HL-60 (cell line): ENCODE measurements around the gene OSTF1.

Experiments
- DNase-seq, 2 experiments: peaks; one replicate each; pipeline ENCODE4 v3.0.0-alpha.2; 2010 to 2020; ENCODE audit warnings: low read depth in 1 of 2, low spot score in 1 of 2
- H3K27ac ChIP-seq: fragments of 250-450 bp; sonication (Bioruptor Pico); replicated peaks from 2 replicates; pipeline ENCODE4 v1.5.1; 2020; ENCODE audit warnings: mild to moderate bottlenecking, moderate library complexity
- H3K27me3 ChIP-seq: fragments of 250-450 bp; sonication (Bioruptor Pico); 2 replicates; pipeline ENCODE4 v1.5.1; 2021; ENCODE audit warnings: mild to moderate bottlenecking, moderate library complexity; ENCODE audit not compliant: insufficient read depth, poor library complexity, severe bottlenecking
- H3K4me3 ChIP-seq: replicated peaks from 2 replicates; pipeline ENCODE4 v1.5.1; 2011; ENCODE audit warnings: mild to moderate bottlenecking, control low read depth, low read length; ENCODE audit not compliant: insufficient read depth
- GABPA ChIP-seq: IDR thresholded peaks from 2 replicates; pipeline ENCODE4 v1.6.1; 2012; ENCODE audit warnings: low read depth
- POLR2AphosphoS5 ChIP-seq: IDR thresholded peaks from 2 replicates; pipeline ENCODE4 v1.6.1; 2012; ENCODE audit warnings: low read depth
- SPI1 ChIP-seq: IDR thresholded peaks from 2 replicates; pipeline ENCODE4 v1.6.1; 2012; ENCODE audit warnings: low read depth, mild to moderate bottlenecking, borderline replicate concordance
- TF ChIP-seq, protein P1 (sequence below): IDR thresholded peaks from one replicate; pipeline ENCODE4 v1.5.1; 2011; ENCODE audit warnings: low read length, control low read depth, inconsistent platforms; ENCODE audit not compliant: insufficient read depth
- TF ChIP-seq, protein P2 (sequence below): IDR thresholded peaks from 2 replicates; pipeline ENCODE4 v1.6.1; 2012; ENCODE audit warnings: low read depth; ENCODE audit not compliant: insufficient replicate concordance

OSTF1 gene

DNA sequence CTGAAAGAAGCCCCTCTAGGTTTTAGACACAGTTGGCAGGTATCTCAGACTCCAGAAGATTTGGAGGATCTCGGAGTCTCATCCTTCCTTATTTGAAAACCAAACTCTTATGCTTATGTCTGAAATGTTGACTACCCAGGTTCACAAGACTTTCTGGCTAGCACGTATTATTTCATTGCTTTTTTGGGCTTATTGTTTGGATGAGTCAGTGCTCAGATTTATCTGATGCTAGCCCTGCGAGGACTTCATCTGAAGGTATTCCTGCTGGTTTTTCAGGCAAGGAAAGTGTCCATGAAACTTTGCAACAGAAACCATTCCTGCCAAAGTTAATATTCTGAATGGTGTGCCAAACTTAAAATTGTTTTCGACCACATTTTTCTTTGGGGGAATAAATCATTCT is 8.5 kb downstream of the OSTF1 start:
- TF ChIP-seq, protein P1, sequence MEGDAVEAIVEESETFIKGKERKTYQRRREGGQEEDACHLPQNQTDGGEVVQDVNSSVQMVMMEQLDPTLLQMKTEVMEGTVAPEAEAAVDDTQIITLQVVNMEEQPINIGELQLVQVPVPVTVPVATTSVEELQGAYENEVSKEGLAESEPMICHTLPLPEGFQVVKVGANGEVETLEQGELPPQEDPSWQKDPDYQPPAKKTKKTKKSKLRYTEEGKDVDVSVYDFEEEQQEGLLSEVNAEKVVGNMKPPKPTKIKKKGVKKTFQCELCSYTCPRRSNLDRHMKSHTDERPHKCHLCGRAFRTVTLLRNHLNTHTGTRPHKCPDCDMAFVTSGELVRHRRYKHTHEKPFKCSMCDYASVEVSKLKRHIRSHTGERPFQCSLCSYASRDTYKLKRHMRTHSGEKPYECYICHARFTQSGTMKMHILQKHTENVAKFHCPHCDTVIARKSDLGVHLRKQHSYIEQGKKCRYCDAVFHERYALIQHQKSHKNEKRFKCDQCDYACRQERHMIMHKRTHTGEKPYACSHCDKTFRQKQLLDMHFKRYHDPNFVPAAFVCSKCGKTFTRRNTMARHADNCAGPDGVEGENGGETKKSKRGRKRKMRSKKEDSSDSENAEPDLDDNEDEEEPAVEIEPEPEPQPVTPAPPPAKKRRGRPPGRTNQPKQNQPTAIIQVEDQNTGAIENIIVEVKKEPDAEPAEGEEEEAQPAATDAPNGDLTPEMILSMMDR = no peak
- TF ChIP-seq, protein P2, sequence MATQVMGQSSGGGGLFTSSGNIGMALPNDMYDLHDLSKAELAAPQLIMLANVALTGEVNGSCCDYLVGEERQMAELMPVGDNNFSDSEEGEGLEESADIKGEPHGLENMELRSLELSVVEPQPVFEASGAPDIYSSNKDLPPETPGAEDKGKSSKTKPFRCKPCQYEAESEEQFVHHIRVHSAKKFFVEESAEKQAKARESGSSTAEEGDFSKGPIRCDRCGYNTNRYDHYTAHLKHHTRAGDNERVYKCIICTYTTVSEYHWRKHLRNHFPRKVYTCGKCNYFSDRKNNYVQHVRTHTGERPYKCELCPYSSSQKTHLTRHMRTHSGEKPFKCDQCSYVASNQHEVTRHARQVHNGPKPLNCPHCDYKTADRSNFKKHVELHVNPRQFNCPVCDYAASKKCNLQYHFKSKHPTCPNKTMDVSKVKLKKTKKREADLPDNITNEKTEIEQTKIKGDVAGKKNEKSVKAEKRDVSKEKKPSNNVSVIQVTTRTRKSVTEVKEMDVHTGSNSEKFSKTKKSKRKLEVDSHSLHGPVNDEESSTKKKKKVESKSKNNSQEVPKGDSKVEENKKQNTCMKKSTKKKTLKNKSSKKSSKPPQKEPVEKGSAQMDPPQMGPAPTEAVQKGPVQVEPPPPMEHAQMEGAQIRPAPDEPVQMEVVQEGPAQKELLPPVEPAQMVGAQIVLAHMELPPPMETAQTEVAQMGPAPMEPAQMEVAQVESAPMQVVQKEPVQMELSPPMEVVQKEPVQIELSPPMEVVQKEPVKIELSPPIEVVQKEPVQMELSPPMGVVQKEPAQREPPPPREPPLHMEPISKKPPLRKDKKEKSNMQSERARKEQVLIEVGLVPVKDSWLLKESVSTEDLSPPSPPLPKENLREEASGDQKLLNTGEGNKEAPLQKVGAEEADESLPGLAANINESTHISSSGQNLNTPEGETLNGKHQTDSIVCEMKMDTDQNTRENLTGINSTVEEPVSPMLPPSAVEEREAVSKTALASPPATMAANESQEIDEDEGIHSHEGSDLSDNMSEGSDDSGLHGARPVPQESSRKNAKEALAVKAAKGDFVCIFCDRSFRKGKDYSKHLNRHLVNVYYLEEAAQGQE = no peak
- TF ChIP-seq GABPA (no peak), POLR2AphosphoS5 (no peak), SPI1 (no peak)
- no peak for DNase-seq
- Histone ChIP-seq H3K4me3 (no peak overlapping the region), H3K27me3 (no peaks in the 10 kb centered on the region), H3K27ac (no peak overlapping the region)

DNA sequence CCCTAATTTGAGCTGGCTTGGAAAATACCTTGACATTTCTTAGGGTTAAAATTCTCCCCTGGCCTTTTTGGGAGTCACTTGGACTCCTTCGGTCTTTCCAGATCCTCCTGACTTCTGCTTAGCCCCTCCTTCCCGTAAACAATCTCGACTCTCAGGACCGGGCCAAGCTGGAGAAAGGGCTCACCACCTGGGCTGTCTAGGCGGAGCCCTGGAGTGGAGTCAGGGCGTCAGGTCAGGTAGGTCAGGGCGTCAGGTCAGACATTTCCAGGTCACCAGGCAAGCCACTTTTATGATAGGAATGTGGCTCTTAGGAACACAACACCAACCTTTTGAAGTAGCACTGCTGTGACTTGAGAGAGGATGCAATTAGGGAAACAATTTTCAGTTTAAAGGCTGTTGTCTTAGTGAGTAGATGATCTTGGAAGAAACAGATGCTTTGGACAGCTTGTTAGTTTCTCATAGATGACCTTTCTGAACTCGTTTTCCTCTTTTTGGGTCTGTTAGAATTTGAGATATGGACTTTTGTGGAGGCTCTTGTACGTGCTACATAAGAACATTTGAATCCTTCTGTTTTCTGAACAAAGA is 12.8 kb downstream of the OSTF1 start:
- H3K27me3 ChIP-seq = no peaks in the 10 kb centered on the region
- no peak for DNase-seq
- H3K27ac ChIP-seq = no peak overlapping the region
- no peak overlapping the region for H3K4me3 ChIP-seq
- TF ChIP-seq GABPA = no peak
- TF ChIP-seq, protein P2 = no peak

DNA sequence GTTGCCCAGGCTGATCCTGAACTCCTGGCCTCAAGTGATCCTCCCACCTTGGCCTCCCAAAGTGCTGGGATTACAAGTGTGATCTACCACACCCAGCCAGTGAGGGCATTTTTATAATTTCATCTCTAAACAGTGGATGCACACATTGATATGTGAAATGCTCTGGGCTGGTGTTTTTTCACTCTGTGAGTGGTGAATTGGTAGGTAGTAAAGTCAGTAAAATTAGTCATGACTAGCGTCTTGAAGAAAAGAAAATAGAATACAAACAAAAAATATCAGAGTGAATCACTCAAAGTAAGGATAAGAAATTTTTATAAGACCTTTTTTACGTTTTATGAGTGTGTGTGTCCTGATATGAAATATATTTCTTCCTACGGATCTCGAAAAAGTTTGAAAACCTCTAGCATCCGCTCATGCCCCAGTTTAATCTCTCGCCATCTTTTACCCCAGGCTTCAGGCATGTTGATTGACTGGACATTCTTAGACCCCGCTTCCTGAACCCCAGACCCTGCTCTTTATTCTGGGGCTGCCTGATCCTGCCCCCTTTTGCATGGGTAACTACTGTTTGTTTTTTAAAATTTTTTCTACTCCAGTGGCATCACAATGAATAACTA is 14.0 kb downstream of the OSTF1 start:
- DNase-seq = no peak
- TF ChIP-seq, protein P2 = no peak
- TF ChIP-seq POLR2AphosphoS5 (no peak), GABPA (no peak), SPI1 (no peak)
- TF ChIP-seq, protein P1 = no peak
- Histone ChIP-seq H3K27ac (no peak overlapping the region), H3K27me3 (no peaks in the 10 kb centered on the region), H3K4me3 (no peak overlapping the region)
